Measurements from ENCODE around the gene ITGB4. TPM values are rescaled to one million over a fixed set of nuclear protein-coding genes. Genes with fewer than 3 reads are reported as not detected.

The ITGB4 gene
- total and polyA plus RNA-seq, 9 of the 15 experiments (the other 6 are each of a cell fraction or from before 2014, with no cell fraction given) = 0.05 to 2.8 (median 0.76) TPM; not detected in 3

DNA sequence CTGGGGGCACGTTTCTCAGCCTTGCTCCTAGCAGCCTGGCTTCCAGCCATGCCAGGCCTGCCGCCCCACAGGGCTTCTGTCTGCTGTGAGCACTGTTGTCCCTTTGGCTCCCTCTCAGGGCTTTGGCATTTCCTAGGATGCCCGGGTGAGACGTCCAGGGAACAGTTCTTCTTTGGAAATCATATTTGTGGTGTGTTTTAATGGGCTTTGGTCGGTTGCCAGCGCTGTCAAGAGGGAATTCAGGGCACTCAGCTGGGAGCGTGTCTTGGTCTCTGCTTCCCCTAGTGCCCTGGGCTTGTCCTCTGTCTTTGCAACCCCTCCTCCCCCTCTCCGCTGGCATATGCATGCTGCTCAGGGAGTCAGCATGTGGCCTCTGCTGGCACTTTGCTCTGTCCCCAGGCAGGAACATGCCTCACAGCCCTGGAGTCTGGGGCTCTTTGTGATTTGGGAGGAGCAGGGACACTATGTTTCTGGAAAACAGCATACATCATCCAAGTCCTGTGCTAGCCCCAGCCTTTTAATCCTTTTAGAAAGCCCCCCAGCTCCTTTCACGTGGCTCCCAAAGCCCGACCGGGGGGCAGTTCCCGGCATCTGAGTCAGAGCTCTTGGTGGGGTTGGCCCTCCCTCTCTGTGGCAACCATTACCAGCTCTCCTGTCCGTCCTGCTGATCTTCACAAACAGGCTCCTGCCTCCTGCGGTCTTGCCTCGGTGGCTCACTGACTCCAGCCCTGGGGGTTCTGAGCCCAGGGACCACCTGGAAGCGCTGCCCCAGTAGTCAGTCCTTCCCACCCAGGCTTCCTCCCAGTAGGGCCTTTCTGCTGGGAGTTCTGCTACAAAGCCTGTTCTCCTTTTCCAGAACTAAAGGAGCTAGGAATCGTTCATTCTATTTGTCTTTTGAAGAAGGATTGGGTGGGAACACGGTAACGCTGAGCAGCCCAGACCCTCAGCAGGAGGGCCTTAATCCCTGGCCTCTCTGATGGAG is 27.5 kb upstream of the ITGB4 start (continued):
- TF ChIP-seq, protein P1, sequence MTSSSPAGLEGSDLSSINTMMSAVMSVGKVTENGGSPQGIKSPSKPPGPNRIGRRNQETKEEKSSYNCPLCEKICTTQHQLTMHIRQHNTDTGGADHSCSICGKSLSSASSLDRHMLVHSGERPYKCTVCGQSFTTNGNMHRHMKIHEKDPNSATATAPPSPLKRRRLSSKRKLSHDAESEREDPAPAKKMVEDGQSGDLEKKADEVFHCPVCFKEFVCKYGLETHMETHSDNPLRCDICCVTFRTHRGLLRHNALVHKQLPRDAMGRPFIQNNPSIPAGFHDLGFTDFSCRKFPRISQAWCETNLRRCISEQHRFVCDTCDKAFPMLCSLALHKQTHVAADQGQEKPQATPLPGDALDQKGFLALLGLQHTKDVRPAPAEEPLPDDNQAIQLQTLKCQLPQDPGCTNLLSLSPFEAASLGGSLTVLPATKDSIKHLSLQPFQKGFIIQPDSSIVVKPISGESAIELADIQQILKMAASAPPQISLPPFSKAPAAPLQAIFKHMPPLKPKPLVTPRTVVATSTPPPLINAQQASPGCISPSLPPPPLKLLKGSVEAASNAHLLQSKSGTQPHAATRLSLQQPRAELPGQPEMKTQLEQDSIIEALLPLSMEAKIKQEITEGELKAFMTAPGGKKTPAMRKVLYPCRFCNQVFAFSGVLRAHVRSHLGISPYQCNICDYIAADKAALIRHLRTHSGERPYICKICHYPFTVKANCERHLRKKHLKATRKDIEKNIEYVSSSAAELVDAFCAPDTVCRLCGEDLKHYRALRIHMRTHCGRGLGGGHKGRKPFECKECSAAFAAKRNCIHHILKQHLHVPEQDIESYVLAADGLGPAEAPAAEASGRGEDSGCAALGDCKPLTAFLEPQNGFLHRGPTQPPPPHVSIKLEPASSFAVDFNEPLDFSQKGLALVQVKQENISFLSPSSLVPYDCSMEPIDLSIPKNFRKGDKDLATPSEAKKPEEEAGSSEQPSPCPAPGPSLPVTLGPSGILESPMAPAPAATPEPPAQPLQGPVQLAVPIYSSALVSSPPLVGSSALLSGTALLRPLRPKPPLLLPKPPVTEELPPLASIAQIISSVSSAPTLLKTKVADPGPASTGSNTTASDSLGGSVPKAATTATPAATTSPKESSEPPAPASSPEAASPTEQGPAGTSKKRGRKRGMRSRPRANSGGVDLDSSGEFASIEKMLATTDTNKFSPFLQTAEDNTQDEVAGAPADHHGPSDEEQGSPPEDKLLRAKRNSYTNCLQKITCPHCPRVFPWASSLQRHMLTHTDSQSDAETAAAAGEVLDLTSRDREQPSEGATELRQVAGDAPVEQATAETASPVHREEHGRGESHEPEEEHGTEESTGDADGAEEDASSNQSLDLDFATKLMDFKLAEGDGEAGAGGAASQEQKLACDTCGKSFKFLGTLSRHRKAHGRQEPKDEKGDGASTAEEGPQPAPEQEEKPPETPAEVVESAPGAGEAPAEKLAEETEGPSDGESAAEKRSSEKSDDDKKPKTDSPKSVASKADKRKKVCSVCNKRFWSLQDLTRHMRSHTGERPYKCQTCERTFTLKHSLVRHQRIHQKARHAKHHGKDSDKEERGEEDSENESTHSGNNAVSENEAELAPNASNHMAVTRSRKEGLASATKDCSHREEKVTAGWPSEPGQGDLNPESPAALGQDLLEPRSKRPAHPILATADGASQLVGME (CRISPR knock-in tag; IDR thresholded peaks at IDR 0.05) = no peak
- TF ChIP-seq, protein P2, sequence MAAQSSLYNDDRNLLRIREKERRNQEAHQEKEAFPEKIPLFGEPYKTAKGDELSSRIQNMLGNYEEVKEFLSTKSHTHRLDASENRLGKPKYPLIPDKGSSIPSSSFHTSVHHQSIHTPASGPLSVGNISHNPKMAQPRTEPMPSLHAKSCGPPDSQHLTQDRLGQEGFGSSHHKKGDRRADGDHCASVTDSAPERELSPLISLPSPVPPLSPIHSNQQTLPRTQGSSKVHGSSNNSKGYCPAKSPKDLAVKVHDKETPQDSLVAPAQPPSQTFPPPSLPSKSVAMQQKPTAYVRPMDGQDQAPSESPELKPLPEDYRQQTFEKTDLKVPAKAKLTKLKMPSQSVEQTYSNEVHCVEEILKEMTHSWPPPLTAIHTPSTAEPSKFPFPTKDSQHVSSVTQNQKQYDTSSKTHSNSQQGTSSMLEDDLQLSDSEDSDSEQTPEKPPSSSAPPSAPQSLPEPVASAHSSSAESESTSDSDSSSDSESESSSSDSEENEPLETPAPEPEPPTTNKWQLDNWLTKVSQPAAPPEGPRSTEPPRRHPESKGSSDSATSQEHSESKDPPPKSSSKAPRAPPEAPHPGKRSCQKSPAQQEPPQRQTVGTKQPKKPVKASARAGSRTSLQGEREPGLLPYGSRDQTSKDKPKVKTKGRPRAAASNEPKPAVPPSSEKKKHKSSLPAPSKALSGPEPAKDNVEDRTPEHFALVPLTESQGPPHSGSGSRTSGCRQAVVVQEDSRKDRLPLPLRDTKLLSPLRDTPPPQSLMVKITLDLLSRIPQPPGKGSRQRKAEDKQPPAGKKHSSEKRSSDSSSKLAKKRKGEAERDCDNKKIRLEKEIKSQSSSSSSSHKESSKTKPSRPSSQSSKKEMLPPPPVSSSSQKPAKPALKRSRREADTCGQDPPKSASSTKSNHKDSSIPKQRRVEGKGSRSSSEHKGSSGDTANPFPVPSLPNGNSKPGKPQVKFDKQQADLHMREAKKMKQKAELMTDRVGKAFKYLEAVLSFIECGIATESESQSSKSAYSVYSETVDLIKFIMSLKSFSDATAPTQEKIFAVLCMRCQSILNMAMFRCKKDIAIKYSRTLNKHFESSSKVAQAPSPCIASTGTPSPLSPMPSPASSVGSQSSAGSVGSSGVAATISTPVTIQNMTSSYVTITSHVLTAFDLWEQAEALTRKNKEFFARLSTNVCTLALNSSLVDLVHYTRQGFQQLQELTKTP (IDR thresholded peaks at IDR 0.05; ENCODE audit: low read depth in 1 of 2, partially characterized antibody in 2 of 2) = no peak

All from K562 (cell line).